ENCODE data around the gene PPP2R2C.

DNA sequence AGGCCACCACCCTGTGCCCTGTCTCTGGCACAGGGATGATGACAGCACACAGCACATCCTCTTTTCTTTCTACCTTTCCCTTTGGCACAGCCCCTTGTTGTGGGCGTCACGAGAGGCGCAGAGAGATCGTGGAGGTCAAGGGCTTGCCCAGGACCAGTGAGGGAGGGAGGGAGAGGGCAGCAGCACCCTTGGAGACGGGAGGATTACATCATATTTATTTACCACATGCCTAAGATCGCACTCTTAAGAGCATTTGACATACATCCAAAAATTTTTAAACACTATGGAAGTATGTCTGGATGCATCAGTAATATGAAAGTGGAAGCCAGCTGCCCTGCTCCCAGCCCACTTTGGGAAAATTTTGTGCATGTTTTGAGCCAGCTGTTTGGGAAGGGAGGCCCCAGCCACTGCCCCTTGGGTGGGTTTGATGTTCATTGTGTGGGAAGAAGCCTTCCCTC is 190.1 kb downstream of the PPP2R2C start:
- no peak for TF ChIP-seq CTCF (conservative IDR thresholded peaks at IDR 0.05 in 1 of 2, IDR thresholded peaks at IDR 0.05 in 1 of 2; ENCODE audit: extremely low read depth in 1 of 2, insufficient read depth in 1 of 2, low read depth in 1 of 2, low read length in 2 of 2)
- TF ChIP-seq EZH2 (IDR thresholded peaks at IDR 0.05; ENCODE audit: borderline replicate concordance, low read length): no peak

Data from mammary epithelial cell (primary cell).